Stimulated activated CD4-positive, alpha-beta T cell treated with anti-CD3 and anti-CD28 coated beads, Interleukin-1b, Interleukin-23, amount 100 ng/mL, for 4 hours (primary cell): ENCODE measurements around the gene GALNT9.

Source experiments
- DNase-seq, 2 donors: peaks; one replicate each; pipeline ENCODE4 v3.0.0-alpha.2; 2020; ENCODE audit warnings: low read depth in 2 of 2

The GALNT9 gene

DNA sequence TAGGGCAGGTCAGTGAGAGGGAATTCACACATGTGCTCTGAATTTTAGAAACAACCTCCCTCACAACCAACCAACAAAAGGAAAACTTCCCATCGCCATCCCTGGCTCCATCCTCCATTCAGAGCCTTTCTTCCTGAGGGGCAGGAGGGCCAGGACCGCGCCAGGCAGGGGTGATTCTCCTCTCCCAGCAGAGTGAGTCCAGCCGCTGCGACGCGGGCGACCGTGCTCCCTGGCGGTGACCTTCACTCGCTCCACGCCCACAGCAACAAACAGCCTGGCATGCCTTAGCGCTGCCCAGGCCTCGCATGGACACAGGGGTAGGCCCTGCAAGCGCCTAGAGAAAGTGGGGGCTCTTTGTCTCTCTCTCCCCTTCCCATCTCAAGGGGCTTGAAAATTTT, 3.7 kb downstream of the GALNT9 start:
- no peak for DNase-seq

DNA sequence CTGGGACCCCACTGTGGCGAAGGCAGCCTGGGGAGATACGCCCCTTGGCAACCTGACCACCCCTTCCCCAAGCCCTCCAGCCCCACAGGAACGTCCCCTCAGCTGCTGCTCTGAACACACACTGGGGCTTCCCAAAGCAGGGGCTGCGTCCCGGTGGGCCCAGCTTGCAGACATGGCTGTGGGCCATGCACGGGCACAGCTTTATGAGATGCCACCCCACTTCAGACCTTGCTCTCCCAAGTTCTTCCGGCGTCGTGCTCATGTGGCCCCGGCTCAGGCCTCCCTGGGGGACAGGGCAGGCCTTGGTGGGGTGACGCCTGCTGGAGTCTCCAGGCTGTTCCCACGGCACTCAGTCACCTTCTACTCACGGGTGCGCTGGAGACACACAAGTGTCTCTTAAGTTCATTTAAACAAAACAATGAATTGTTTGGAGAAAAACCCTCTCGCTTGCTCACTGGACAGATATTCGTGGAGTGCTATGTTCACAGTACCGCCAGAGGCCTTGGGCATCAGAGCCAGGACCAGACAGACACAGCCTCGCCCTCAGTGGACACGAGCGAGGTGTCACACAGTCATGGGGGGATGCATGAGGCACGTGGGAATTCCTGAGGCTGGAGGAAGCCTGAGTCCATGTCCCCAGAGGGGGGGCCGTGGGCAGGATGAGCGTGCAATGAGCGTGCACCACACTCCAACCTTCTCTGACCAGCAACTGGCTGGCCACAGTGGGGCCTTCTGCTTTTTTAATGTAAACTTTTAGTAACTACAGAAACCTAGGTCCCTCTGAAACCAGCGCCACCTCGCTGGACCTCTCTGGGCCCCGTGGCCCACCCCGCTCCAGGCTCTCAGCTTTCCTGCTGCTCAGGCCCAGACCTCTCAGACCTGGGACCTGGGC, 4.3 kb downstream of the GALNT9 start:
- no peak for DNase-seq

DNA sequence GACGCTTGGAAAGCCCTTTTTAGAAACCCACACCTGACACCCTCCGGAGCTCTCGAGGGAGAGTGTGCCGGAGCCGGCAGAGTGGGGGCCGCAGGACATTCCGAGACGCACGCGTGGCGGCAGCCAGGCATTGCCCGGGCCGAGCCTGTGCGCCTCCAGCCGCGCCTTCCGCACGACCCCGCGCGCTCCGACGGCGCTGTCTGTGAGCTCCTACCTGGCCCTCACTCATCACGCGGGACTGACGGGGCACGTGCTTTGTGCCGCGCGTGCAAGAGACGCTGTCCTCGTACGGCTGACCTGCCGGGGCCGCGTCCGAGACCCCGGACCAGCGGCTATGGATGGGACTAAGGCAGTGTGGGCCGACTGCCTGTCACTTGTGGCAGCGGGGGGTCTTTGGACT, 5.2 kb downstream of the GALNT9 start:
- DNase-seq = no peak

DNA sequence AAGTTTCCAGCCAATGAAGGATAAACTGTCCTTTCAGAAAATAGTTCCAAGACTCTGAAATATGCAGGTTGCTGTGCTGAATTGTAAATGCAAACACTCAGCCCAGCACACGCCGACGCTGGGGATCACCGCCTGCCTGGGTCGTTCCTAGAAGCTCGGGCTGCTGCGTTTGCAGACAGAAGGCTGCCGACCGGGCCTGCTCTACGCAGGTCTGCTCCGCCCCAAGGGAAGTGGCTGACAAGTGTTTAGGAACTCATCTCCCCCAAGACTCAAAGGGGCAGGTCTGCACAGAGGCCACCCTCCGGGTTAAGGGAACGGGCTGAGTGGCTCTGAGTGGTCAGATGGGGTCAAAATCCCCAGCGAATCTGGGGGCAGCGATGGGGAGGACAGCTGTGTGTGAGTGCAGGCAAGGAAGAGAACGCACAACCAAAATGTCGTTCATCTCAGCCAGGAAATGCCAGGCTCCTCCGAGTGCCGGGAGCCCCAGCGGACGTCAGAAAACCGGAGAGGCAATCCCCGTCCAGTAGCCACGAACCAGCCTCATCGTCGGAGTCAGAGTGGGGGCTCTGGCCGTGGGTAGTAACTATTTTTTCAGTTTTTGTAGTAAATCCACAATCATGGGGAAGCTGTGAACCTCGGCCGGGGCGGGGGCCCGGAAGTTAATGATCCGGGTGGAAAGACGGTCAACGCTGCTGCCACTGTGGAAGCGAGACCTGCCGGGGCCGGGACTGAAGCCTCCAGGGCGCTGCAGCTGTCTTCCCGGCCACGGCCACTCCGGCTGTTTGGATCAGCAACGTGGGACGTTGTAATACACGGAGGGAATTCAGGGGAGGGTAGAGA, 6.0 kb downstream of the GALNT9 start:
- DNase-seq = no peak

DNA sequence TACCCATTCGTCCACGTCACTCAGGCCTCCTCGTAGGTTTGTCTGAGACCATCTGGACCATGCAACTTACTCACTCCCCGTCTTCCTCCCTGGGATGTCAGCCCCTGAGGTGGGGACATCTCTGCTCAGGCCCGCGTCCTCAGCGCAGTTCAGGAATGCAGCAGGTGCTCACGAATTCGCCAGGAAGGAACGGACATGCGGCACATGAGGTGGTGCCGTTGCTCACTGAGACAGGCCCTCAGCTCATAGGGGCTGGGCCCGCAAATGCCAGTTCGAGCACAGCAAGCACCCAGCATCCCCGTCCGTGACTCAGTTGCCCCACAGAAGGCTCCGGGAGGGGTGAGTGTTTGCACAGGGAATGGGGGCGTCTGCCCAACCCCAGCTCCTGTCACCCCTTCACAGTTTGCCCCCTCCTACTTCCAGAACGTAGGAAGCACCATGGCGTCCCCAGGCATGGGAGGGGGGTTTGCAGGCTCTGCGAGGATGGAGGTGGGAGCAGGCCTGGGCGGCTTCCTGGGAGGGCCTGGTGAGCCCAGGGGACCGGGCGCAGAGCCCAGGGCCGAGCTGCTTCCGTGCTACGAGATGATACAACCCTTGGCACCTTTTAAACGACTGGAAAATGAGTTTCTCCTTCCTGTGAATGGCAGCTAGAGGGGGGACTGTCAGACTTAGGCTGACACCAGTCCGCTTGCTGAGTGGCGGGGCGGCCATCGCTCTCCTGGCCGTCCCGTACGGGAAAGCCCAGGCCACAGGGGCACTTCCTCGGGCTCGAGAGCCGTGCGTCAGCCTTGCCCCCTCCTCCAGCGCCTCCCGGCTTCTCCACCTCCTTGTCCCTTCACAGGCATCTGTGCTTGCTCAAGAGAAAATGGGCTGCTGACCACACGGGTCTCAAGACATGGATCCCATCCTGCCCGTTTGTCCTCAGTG, 6.9 kb downstream of the GALNT9 start:
- no peak for DNase-seq

DNA sequence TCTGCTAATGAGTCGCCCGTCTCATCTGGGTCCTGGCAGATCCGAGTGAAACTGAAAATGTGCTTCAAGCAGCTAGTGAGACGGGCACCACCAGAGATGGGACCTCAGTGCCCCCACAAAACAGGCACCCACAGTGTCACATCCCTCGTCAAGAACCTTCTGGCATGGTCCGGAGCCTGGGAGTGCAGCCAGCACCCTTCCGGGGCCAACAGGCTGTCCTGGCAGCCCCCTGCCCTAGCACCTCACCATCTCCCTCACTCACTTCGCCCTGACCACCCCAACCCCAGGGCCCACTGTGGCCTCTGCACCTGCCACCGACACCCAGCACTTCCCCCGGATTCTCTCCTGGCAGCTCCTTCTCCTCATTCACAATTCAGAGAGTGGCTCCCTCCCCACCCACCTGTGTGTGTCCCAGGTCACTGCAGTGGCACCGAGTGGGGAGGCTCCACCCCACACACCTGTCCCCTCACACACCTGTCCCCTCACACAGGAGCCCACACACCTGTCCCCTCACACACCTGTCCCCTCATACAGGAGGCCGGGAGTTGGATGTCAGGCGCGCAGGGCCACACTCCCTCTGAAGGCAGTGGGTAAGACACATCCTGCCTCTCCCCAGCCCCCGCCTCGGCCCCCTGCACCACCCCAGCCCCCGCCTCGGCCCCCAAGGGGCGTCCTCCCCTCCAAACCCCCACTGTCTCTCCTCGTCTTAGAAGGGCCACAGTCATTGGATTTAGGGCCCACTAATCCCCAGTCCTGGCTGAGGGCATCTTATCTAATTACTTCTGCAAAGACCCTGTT, 7.9 kb downstream of the GALNT9 start:
- DNase-seq = no peak

DNA sequence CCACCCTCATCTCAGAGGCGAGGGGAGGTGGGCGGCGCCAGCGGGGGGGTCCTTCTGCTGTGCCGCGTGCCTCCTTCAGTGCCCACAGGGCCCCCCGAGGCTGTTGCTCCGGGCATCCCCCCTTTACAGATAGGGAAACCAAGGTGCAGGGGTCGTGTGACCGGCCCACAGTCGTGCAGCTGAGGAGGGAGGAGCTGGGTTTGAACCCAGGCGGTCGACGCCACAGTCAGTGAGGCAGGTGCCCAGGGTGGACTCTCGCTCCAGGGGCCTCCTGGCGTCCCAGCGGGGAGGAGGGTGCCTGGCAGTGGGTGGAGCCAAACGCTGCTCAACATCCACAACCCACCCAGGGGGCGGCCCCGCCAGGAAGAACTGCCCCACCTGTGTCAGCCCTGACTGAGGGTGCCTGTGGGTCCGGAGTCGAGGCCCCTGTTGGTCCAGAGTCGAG, 8.6 kb downstream of the GALNT9 start:
- no peak for DNase-seq

DNA sequence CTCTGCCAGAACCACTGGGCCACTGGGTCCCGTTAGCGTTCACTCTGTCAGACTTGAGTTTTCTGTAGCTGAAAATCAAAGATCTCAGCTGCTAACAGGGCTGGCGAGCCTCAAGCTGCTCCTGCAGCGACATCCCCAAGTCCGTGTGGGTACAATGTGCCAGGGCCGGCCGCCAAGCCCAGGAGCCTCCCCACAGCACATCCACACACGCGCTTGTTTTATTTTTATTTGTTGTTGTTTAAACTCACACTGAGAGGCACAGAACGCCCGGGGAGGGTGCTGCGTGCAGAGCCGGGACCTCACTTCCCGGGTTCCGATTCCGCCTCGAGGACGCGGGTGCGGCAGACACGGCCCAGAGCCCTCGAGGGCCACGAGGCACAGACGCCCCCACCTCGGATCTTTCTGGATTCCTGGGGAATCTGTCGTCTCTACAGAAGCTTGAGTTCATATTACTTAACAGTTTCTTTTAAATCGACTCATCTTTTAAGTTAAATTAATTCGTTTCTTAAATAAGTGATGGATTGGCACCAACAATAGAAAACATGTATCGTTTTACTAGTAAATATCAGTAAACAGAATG, 9.3 kb downstream of the GALNT9 start:
- DNase-seq = no peak

DNA sequence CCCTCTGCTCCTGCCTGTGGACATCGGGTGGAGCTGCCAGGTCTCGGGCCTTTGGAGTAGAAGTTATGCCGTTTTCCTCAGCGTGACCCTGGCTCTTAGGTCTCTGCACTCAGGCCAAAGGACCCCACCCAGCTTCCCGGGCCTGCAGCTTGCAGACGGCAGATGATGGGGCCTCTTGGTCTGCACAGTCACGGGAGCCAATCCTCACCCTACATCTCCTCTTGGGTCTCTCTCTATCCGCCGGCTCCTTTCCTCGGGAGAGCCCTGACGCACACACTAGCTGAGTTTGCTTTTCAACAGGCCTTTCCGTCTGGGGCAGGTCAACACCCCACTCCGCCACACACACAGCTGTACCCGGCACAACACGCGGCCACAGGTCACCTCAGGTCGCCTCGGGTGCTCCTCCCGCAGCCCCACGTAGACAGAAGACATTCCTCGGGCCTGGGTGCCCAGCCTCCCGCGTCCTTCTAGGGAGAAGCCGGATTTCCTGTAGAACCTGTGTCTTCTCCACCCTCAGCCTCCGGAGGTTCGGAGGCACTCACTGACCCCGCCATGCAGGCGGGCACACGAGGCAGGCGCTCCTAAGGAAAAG, 9.9 kb downstream of the GALNT9 start:
- DNase-seq = no peak

DNA sequence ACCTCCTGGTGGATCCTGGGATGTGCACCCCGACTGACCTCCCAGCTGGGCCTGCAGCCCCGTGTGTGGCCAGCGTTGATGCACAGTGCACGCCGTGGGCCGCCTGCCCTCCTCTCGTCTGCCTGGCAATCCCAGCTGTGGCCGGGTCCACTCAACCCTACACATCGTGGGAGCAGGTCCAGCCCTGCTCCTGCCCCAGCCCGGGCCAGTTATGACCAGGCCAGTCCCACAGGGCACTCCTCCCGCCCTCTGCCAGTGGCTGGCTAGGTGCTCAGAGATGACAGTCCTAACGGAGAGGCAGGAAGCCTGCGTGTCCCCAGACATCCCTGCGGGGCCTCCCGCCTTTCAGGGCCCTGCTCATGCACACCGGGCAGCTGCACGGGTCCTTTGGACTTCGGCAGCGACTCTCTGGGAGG, 10.8 kb downstream of the GALNT9 start:
- no peak for DNase-seq

DNA sequence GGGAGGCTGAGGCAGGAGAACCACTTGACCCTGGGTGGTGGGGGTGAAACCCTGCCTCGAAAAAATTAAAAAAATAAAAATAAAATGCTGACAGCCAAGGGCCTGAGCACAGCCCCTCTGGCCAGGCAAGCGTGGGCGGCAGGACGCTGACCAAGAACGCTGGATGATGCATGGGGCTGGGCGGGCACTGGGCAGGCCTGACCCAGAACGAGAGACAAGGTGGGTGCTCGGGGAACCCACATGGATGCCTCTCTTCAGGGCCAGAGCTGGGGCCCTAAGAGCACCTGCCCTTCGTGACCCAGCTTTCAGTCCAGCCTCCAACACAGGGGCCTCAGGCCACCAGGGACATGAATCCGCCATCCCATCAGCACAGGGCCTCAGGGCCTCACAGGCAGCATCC, 11.3 kb downstream of the GALNT9 start:
- no peak for DNase-seq

DNA sequence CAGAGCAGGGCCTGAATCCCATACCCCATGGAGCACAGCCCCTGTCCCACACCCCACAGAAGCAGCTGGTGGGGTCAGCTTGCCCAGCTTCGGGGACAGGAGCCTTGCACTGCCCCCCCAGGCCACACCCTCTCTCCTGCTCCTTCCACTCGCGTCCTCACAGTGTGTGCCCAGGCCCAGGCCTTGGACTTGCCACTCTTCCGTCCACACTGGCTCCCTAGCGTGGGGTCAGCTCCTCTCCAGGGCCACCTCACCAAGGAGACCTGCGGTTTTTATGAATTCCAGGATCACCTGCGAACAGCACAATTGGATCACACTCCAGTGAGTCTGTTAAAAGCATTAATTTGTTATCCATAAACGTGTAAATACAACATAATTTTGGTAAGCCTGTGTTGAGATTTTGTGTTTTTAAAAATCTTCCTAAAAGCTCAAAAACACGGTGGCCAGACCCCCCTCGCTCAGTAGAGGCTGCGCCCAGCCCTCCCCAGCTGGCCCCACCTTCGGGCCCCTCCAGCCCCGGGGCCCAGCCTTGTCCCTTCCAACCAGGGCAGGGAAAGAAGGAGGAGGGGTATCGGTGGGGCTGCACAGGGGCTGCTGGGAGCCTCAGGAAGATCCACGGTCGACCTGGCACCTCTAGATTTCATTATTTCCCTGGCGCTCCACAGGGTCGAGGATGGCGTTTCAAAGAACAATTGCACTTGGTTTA, 12.0 kb downstream of the GALNT9 start:
- DNase-seq = no peak

DNA sequence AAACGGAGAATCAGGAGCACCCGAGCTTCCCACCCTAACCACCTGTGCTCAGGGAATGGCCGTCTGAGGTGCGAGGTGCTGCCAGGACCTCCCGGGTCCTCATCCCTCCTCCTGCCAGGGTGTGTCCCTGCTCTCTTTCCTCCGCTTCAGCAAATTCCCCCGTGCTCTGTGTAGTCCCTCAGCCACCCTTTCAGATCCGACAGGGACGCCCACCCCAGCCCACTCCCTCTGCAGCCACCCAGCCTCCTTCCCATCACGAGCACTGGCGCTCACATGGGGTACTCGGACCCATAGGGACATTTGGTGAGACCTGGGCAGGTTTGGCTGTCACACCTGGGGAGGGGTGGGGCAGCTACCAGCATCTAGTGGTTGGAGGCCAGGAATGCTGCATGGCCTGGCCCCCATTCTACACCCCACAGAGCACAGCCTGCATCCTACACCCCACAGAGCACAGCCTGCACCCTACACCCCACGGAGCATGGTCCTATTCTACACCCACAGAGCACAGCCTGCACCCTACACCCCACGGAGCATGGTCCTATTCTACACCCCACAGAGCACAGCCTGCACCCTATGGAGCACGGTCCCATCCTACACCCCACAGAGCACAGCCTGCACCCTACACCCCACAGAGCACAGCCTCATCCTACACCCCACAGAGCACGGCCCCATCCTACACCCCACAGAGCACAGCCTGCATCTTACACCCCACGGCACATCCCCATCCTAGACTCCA, 12.7 kb downstream of the GALNT9 start:
- no peak for DNase-seq

DNA sequence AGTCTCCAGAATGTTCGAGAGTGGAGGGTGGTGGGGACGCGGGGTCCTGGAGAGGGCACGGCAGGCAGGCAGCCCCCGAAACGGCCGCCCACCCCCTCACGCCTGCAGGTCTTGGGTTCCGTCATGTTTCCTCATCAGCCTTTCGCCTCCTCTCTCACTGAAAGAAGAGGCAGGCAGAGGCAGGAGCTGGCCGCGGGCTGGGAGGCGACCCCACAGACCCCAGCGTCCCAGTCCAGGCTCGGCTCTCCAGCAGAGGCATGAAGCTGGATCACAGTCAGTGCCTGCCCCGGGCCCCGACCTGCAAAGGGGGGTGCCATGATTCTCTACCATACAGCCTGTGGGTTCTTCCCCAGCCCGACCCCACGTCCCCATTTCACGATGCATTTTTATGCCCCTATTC, 13.4 kb downstream of the GALNT9 start:
- no peak for DNase-seq

DNA sequence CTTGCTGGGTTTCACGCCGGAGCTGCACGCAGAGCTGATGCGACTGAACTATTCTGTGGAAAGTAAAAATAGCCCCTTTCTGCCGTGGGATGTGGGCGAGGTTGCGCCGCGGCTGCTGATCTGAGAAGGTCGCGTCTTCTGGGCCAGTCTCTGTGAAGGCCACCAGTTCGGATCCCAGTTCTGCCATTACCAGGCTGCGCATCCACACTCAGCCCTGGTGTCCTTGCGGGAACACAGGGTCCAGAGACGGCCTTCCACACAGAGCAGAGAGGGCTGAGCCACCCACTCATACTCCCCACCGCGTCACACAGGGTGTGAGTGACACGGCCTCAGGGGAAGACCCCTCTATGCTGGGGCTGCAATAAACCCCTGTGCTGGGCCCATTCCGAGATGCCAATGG, 13.9 kb downstream of the GALNT9 start:
- no peak for DNase-seq

DNA sequence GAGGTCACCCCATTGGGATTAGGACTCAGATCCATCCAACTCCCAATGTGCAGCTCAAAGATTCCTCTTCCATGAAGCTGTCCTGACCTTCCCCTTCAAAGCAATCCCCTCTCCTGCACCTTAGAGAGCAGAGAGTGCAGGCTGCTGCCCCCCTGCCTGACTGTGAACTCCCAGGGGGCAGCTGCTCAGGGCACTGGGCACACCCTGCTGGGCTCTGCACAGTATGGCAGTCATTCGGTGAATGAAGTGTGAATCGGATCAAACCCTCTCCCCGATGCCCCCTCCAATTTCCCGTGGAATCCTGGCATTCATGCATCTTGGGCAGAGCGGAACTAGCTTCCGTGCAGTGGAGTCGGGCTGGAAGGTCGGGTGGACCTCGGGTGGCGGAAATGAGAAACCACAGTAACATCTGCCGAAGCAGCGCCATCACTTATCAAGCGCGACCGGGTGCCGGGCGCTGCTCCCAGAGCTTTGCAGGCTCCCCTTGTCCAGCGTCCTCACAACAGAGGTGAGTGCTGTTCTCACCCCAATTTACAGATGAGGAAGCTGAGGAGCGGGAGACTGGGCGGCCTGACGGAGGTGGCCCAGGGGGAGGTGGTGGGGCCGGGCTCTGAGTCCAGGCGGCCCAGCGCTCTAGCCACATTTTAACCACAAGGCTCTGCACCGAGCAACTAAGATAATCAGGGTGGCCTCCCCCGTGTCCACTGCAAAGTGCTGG, 14.7 kb downstream of the GALNT9 start:
- no peak for DNase-seq

DNA sequence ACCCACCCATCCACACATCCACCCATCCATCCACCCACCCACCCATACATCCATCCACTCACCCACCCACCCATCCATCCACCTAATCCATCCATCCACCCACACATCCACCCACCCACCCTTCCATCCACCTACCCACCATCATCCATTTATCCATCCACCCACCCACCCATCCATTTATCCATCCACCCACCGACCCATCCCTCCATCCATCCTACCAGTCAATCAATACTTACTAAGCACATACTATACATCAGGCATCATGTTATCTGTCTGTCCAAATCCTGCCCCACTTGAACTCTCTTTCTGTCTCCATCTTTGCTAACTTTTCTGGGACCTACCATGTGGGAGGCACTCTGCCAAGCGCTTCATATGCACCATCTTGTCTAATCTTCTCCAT, 15.4 kb downstream of the GALNT9 start:
- DNase-seq = no peak

DNA sequence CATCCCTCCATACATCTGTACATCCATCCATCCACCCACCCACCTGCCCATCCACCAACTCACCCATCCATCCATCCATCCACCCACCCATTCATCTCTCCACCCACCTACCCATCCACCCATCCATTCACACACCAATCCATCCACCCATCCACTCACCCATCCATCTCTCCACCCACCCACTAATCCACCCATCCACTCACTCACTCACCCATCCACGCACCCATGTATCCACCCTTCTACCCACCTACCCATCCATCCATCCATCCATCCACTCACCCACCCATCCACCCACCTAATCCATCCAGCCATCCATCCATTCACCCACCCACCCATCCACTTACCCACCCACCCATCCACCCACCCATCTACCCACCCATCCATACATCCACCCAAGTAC, 16.2 kb downstream of the GALNT9 start:
- DNase-seq = no peak
